Neural progenitor cell (in vitro differentiated cells): ENCODE measurements around the gene TENT4A.

Experiments
- EZH2 ChIP-seq: fragments of 200-600 bp; sonication (generic); IDR thresholded peaks from 2 replicates; pipeline ENCODE4 v1.6.1; 2017; ENCODE audit warnings: antibody characterized with exemption, mild to moderate bottlenecking, moderate library complexity
- TF ChIP-seq, protein P1 (sequence below): fragments of 200-600 bp; sonication (generic); IDR thresholded peaks from 2 replicates; pipeline ENCODE4 v1.5.1; 2017; ENCODE audit warnings: antibody characterized with exemption, mild to moderate bottlenecking

DNA sequence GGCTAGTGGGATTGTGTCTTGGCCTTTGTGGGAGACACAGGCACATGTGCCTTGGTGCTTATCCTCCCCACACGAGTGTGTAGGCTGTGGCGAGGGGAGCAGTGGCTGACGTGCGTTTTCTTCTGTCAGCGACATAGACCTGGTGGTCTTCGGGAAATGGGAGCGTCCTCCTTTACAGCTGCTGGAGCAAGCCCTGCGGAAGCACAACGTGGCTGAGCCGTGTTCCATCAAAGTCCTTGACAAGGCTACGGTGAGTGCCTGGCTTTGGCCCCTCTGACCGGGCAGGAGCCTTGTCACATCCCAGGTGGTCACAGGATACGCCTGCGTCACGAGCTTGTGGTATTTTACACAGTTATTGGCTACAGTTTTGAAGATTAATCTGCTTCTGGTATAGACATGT is 26.4 kb downstream of the TENT4A start:
- TF ChIP-seq, protein P1, sequence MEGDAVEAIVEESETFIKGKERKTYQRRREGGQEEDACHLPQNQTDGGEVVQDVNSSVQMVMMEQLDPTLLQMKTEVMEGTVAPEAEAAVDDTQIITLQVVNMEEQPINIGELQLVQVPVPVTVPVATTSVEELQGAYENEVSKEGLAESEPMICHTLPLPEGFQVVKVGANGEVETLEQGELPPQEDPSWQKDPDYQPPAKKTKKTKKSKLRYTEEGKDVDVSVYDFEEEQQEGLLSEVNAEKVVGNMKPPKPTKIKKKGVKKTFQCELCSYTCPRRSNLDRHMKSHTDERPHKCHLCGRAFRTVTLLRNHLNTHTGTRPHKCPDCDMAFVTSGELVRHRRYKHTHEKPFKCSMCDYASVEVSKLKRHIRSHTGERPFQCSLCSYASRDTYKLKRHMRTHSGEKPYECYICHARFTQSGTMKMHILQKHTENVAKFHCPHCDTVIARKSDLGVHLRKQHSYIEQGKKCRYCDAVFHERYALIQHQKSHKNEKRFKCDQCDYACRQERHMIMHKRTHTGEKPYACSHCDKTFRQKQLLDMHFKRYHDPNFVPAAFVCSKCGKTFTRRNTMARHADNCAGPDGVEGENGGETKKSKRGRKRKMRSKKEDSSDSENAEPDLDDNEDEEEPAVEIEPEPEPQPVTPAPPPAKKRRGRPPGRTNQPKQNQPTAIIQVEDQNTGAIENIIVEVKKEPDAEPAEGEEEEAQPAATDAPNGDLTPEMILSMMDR, result no peak
- TF ChIP-seq EZH2, result no peak
